GM12891 (cell line): ENCODE data around the gene ANKRD7.

Experiments
- POLR2A ChIP-seq: IDR thresholded peaks from 2 replicates; pipeline ENCODE4 v1.6.1; 2011; ENCODE audit warnings: low read depth, low read length, control low read depth
- POLR2AphosphoS5 ChIP-seq: IDR thresholded peaks from 2 replicates; pipeline ENCODE4 v1.6.1; 2011; ENCODE audit warnings: low read depth, low read length, control low read depth
- POU2F2 ChIP-seq: IDR thresholded peaks from 2 replicates; pipeline ENCODE4 v1.6.1; 2011; ENCODE audit warnings: low read depth, mild to moderate bottlenecking, control low read depth, low read length, moderate library complexity
- SPI1 ChIP-seq: IDR thresholded peaks from 2 replicates; pipeline ENCODE4 v1.6.1; 2011; ENCODE audit warnings: low read depth, low read length, control low read depth
- TAF1 ChIP-seq: IDR thresholded peaks from 2 replicates; pipeline ENCODE4 v1.6.1; 2011; ENCODE audit warnings: low read depth, low read length, control low read depth

- TF ChIP-seq SPI1, result no peak
- TF ChIP-seq TAF1, result no peak
- TF ChIP-seq POLR2A, result no peak
- no peak for TF ChIP-seq POLR2AphosphoS5
- no peak for TF ChIP-seq POU2F2
Measured at GRCh38 chr7:118222591-118222990, 1.9 kb upstream of the ANKRD7 start.
